Large intestine (tissue), 3 donors: ENCODE measurements around the gene EPS15. TPM values are rescaled to one million over a fixed set of nuclear protein-coding genes. Genes with fewer than 3 reads are reported as not detected.
A peak's percentile ranks its signal among the peaks of the same experiment; 100 is the strongest.
"Not testable (repeated sequence)": the region's sequence is repeated elsewhere in the genome, so short reads cannot be mapped to it uniquely, and the experiment has no call there.

Experiments
- DNase-seq, 2 donors: peaks; one replicate each; pipeline versions ENCODE4 v3.0.0 to v3.0.0-alpha.2; 2013
- H3K27ac ChIP-seq: one replicate; pipeline ENCODE4 v1.5.1; 2013; ENCODE audit warnings: low read length
- H3K27me3 ChIP-seq: 2 replicates; pipeline ENCODE4 v1.6.1; 2013; ENCODE audit warnings: low read length; ENCODE audit not compliant: control insufficient read depth, insufficient read depth
- H3K36me3 ChIP-seq: 2 replicates; pipeline ENCODE4 v1.6.1; 2013; ENCODE audit warnings: low read length; ENCODE audit not compliant: control insufficient read depth, insufficient read depth
- H3K4me1 ChIP-seq: one replicate; pipeline ENCODE4 v1.6.1; 2013; ENCODE audit warnings: low read length; ENCODE audit not compliant: control insufficient read depth, insufficient read depth
- H3K4me3 ChIP-seq: one replicate; pipeline ENCODE4 v1.5.1; 2013; ENCODE audit warnings: low read length
- H3K9me3 ChIP-seq: one replicate; pipeline ENCODE4 v1.6.1; 2013; ENCODE audit warnings: mild to moderate bottlenecking, low read depth, low read length, moderate library complexity; ENCODE audit not compliant: control insufficient read depth
- WGBS: methylation state at CpG from one replicate; pipeline ENCODE4 v1.1.5; 2013; ENCODE audit warnings: low lambda C conversion rate; ENCODE audit not compliant: insufficient coverage; 5-methylcytosine and 5-hydroxymethylcytosine counted together
- polyA plus RNA-seq: library from polyadenylated mRNA; unstranded; fragments of 120-200 nt; gene quantifications from one replicate; pipeline ENCODE4 v1.2.1, GENCODE V29; 2013

The EPS15 gene
- polyA plus RNA-seq, 1 donor, result 34.2 TPM

DNA sequence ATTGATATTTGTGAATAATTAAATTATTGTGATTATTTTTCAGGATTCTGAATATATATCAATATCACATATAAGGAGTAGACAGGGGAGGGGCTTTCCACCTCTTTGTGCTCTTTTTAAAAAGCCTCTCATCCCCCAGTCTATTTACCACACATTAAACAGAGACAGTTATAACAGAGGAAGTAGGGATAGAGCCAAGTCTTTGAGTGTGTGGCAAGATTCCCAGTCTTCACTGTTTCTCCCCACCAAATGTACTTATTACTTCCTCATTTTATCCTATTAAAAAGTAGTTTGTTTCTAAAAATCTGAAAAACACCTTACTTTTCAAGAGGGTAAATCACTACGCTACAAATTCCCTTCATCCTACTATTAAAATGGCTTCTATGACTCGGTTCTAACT lies 46.7 kb downstream of the EPS15 start:
- no peak overlapping the region for H3K27ac ChIP-seq

DNA sequence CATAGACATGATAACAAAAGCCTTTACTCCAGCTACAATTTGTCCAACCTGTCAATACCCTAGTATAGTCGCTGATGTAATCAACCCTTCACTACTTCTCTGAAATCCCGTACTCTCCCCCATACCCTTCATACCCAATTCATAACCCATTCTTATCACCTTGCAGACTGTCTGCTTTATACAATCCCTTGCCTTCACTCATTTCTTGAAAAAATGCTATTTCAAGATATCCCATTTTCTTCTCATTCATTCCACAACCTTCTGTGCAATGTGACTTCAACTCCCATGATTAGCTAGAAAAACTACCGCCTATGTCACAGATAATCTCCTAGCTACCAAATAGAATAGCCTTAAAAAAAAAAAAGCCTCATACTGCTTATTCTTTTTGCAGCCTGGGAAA lies 49.5 kb downstream of the EPS15 start:
- H3K4me1 ChIP-seq, result no peaks in the 10 kb centered on the region
- no peak for DNase-seq
- H3K27ac ChIP-seq, result no peak overlapping the region
- peaks cover 12% of the 10 kb centered on the region for H3K36me3 ChIP-seq
- H3K9me3 ChIP-seq, result no peaks in the 10 kb centered on the region
- 58% methylated on average over 1 of the region's 3 CpGs for WGBS
- no peaks in the 10 kb centered on the region for H3K27me3 ChIP-seq
- no peak overlapping the region for H3K4me3 ChIP-seq

More for the DNA sequence above, 46.7 kb downstream of the EPS15 start:
- 96% methylated on average over 2 of the region's 2 CpGs for WGBS
- no peak for DNase-seq
- Histone ChIP-seq H3K36me3 (peaks cover 12% of the 10 kb centered on the region), H3K4me1 (no peaks in the 10 kb centered on the region), H3K9me3 (no peaks in the 10 kb centered on the region), H3K27me3 (no peaks in the 10 kb centered on the region), H3K4me3 (no peak overlapping the region)

DNA sequence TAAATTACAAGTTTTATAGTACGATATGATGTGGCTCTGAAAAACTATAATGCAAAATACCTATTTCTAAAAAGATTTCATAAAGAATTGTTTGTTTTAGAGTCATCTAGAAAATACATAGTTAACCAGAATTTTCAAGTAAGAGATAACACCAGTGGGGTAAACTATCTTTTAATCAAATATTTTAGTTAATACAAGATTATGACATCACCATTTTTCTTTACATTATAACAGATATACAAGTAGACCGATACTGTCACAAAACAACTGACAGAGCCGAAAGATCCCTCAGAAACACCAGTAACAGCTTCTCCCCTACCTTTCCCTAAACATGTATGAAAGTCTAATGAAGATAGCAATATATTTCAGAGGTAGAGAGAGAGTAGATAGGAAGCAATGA lies 54.2 kb downstream of the EPS15 start:
- Histone ChIP-seq H3K27ac (no peak overlapping the region), H3K36me3 (peaks cover 19% of the 10 kb centered on the region), H3K4me3 (no peak overlapping the region), H3K9me3 (no peaks in the 10 kb centered on the region), H3K4me1 (peaks cover 6% of the 10 kb centered on the region), H3K27me3 (no peaks in the 10 kb centered on the region)
- 64% methylated on average over 2 of the region's 3 CpGs for WGBS
- no peak for DNase-seq

DNA sequence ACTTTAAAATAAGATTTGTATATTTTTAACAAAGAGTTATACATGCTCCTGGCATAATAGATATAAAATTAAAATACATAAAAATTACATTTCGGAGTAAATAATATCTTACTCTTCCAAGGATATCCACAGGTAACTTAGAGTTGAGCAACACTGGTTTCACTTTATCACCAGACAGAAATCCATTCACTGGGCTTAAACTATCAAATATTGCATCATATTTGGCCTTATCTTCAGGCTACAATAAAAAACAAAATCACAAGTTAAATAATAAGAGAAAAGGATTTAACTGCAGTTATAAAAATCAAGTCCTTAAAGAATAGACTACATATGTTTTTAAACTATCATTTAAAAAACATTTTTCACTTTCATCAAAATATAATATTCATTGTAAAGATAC lies 55.5 kb downstream of the EPS15 start:
- H3K4me1 ChIP-seq, result peaks cover 6% of the 10 kb centered on the region
- H3K4me3 ChIP-seq, result no peak overlapping the region
- no CpG with 5 or more reads among the region's 1 CpG for WGBS
- H3K36me3 ChIP-seq, result peaks cover 20% of the 10 kb centered on the region
- peak; percentile 29 to 64 for DNase-seq
- H3K27me3 ChIP-seq, result no peaks in the 10 kb centered on the region
- H3K9me3 ChIP-seq, result no peaks in the 10 kb centered on the region
- peak overlapping the region; percentile 3 for H3K27ac ChIP-seq

DNA sequence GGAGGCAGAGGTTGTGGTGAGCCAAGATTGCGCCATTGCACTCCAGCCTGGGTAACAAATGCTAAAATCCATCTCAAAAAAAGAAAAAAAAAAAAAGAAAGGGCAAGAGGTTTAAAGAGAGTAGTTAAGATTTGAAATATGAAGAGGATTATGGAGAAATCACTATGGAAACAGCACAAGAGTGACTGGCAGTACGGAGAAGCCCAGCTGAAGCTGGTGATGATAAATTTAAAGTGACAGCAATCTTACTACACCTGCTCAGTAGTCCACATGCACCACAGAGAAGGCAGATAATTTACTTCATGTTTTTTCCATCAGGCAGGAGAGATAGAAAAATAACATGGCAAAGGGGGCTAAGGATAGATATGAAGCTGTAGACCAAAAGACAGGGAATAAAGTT lies 56.8 kb downstream of the EPS15 start:
- not testable (repeated sequence) for H3K4me1 ChIP-seq, H3K4me3 ChIP-seq, H3K27ac ChIP-seq, H3K27me3 ChIP-seq, H3K9me3 ChIP-seq, DNase-seq
- WGBS, result 90% methylated on average over 2 of the region's 2 CpGs
- peaks cover 12% of the 10 kb centered on the region for H3K36me3 ChIP-seq

DNA sequence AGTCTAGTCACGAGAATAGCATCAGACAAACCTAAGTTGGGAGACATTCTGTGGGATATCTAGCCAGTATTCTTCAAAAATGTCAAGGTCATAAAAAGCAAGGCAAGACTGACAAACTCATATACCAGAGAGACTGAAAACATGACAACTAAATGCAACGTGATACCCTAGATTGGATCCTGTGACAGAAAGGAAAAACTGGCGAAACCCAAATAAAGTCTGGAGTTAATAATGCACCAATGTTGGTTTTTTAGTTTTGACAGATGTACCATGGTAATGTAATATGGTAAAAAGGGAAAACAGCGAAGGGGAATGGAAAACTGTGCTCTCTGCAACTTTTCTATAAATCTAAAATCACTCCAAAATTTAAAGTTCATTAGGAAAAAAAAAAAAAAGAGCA lies 64.5 kb downstream of the EPS15 start:
- no CpG with 5 or more reads among the region's 4 CpGs for WGBS
- peaks cover 7% of the 10 kb centered on the region for H3K36me3 ChIP-seq
- no peak overlapping the region for H3K4me3 ChIP-seq
- DNase-seq, result no peak
- no peak overlapping the region for H3K27ac ChIP-seq
- no peaks in the 10 kb centered on the region for H3K9me3 ChIP-seq
- no peaks in the 10 kb centered on the region for H3K4me1 ChIP-seq
- no peaks in the 10 kb centered on the region for H3K27me3 ChIP-seq

DNA sequence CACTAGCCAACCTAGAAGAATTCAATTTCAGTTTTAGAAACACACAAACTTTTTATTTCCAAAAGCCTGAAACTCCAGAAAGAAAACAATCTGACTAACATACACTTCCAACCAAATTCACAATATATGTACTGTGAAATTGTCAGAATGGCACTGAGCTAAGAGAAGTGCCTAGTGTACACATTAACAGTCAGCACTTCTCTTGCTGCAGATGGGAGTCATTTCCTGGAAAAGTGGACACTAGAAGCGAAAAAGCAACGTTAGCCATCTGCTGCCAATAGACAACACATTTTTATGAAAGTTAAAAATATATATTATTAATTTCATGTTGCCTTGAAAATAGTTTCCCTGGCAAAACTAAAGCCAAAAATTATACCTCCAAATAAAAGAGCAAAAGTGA lies 66.1 kb downstream of the EPS15 start:
- no peak overlapping the region for H3K27ac ChIP-seq
- no peak overlapping the region for H3K4me3 ChIP-seq
- H3K36me3 ChIP-seq, result peaks cover 5% of the 10 kb centered on the region
- WGBS, result 69% methylated on average over 2 of the region's 2 CpGs
- no peaks in the 10 kb centered on the region for H3K27me3 ChIP-seq
- DNase-seq, result no peak
- H3K9me3 ChIP-seq, result no peaks in the 10 kb centered on the region
- no peaks in the 10 kb centered on the region for H3K4me1 ChIP-seq

DNA sequence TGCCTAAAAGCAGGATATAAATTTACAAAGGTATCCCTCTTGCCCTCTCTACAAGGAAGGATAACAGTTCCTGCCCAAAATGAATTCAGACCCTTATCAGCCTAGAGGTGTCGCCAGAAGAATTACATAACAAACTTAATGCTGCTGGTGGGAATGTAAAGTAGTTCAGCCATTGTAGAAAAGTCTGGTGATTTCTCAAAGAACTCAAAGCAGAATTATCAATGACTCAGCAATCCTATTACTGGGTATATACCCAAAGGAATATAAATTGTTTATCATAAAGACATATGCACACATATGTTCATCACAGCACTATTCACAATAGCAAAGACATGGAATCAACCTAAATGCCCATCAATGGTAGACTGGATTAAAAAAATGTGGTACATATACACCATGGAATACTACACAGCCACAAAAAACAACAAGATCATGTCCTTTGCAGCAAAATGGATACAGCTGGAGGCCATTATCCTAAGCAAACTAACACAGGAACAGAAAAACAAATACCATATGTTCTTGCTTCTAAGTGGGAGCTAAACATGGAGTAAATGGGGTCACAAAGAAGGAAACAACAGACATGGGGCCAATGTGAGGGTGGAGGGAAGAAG lies 70.1 kb downstream of the EPS15 start:
- H3K27me3 ChIP-seq, H3K27ac ChIP-seq, H3K4me1 ChIP-seq, H3K9me3 ChIP-seq, DNase-seq, H3K4me3 ChIP-seq: not testable (repeated sequence)
- no CpG with 5 or more reads among the region's 1 CpG for WGBS
- peaks cover 17% of the 10 kb centered on the region for H3K36me3 ChIP-seq

DNA sequence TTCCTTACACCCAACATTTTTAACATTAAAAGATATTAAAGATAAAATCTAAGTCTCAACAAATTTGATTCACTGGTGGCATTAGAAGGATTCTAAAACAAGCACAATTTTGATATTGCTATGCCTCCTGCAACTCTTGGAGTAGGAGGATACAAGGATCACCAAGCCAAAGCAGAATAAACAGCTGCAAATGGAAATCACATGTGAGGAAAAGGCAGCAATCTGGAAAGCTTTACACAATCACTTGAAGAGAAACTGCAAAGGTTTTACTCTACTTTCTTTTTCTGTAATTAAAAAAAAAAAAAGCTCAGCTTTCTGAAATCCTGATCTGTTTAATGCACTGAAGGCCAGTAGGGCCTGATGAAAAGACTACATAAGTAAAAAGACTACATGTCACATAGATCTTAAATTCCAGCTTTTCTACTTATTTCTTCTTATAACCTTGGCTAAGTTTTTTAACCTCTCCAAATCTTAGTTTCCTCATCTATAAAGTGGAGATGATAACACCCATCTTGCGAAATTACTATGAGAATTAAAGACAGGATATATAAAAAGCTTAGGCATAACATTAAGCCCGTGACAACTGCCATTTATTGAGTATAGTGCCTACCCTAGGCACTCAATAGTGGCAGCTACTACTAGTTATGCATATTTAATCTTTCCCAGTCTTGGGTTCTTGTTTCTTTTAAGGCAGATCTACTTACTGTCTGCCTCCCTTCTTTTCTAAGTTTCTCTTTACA lies 73.5 kb downstream of the EPS15 start:
- DNase-seq, result no peak
- Histone ChIP-seq H3K27ac (no peak overlapping the region), H3K4me3 (no peak overlapping the region), H3K9me3 (no peaks in the 10 kb centered on the region), H3K36me3 (peaks cover 12% of the 10 kb centered on the region), H3K27me3 (no peaks in the 10 kb centered on the region), H3K4me1 (no peaks in the 10 kb centered on the region)
- no CpG with 5 or more reads among the region's 2 CpGs for whole genome bisulfite sequencing

DNA sequence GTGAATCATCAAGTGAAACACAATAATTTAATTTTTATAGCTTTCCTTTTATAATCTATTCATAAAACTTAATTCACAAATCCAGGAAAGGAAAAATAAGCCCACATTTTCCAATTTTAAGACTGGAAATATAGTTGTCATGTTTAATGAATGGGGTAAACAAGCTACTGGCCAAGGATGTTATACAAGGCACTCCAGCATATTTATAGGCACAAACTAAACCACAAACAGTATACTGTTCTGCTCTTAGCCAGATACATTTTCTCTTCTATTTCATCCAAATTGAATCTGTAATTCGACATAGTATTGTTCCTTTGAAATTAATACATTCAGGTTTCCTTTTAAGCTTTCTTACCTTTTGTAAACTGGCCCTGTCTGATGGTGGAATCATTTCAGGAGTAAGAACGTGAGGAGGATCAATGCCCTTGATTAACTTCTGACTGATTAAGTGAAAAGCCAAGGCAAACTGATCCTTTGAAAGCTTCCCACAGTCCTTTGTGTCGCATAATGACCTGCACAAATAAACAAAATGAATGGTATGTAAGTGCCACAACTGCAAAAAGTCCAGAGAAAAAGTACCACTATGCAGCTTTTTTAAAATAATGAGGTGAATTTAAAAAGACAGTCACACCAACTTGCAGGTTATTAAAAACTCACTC lies 74.4 kb downstream of the EPS15 start:
- Histone ChIP-seq H3K36me3 (peaks cover 12% of the 10 kb centered on the region), H3K27me3 (no peaks in the 10 kb centered on the region)
- WGBS, result 90% methylated on average over 2 of the region's 3 CpGs

More for the DNA sequence above, 74.4 kb downstream of the EPS15 start:
- DNase-seq, result no peak
- Histone ChIP-seq H3K4me1 (no peaks in the 10 kb centered on the region), H3K27ac (no peak overlapping the region), H3K9me3 (no peaks in the 10 kb centered on the region), H3K4me3 (no peak overlapping the region)
